GM10266 (cell line): Measurements from ENCODE around the gene FBXW7.
"Not testable (repeated sequence)": the region's sequence is repeated elsewhere in the genome, so short reads cannot be mapped to it uniquely, and the experiment has no call there.

ENCODE experiments used
- DNase-seq: peaks from one replicate; pipeline ENCODE4 v3.0.0; 2012; ENCODE audit errors: extremely low spot score
- CTCF ChIP-seq: IDR thresholded peaks from 2 replicates; pipeline ENCODE4 v1.5.1; 2012; ENCODE audit warnings: mild to moderate bottlenecking, low read depth; ENCODE audit not compliant: control insufficient read depth, insufficient read depth; ENCODE audit errors: missing control alignments

Gene FBXW7

GRCh38 chr4:152564336-152564735 lies 28.4 kb upstream of the FBXW7 start:
- no peak for TF ChIP-seq CTCF
- no peak for DNase-seq

GRCh38 chr4:152563209-152563608 lies 27.3 kb upstream of the FBXW7 start:
- TF ChIP-seq CTCF: no peak

GRCh38 chr4:152559641-152560040 lies 23.7 kb upstream of the FBXW7 start:
- DNase-seq: no peak
- TF ChIP-seq CTCF: no peak

More at GRCh38 chr4:152563209-152563608, 27.3 kb upstream of the FBXW7 start:
- no peak for DNase-seq

- DNase-seq: no peak
- TF ChIP-seq CTCF: no peak
Measured at GRCh38 chr4:152558396-152558795, 22.5 kb upstream of the FBXW7 start.

- TF ChIP-seq CTCF: no peak
- no peak for DNase-seq
Measured at GRCh38 chr4:152556834-152557233, 20.9 kb upstream of the FBXW7 start.

- DNase-seq: no peak
- TF ChIP-seq CTCF: no peak
Measured at GRCh38 chr4:152556283-152556682, 20.4 kb upstream of the FBXW7 start.

- no peak for TF ChIP-seq CTCF
- no peak for DNase-seq
Measured at GRCh38 chr4:152554742-152555141, 18.9 kb upstream of the FBXW7 start.

GRCh38 chr4:152550687-152551086 lies 14.8 kb upstream of the FBXW7 start:
- not testable (repeated sequence) for DNase-seq
